Hippocampal formation (tissue), 2 donors: Measurements from ENCODE around the gene FAM163B.
"Not testable (repeated sequence)": the region's sequence is repeated elsewhere in the genome, so short reads cannot be mapped to it uniquely, and the experiment has no call there.

Experiments used
- DNase-seq, 2 donors: peaks; one replicate each; lab custom pipeline; 2025; lab: John Stamatoyannopoulos, UW

The FAM163B gene

GRCh38 chr9:133566817-133567216 is 42.4 kb downstream of the FAM163B start:
- no peak for DNase-seq

- no peak for DNase-seq
These were observed 42.8 kb downstream of the FAM163B start for GRCh38 chr9:133566382-133566781.

- no peak for DNase-seq
These were observed 44.6 kb downstream of the FAM163B start for GRCh38 chr9:133564451-133565116.

- DNase-seq: not testable (repeated sequence)
These were observed 45.4 kb downstream of the FAM163B start for GRCh38 chr9:133563814-133564213.

- DNase-seq: no peak
These were observed 45.8 kb downstream of the FAM163B start for GRCh38 chr9:133563291-133563796.

GRCh38 chr9:133562611-133563290 is 46.4 kb downstream of the FAM163B start:
- DNase-seq: no peak

- no peak for DNase-seq
These were observed 47.1 kb downstream of the FAM163B start for GRCh38 chr9:133561976-133562554.

GRCh38 chr9:133560944-133561343 is 48.2 kb downstream of the FAM163B start:
- no peak for DNase-seq

GRCh38 chr9:133560311-133560710 is 48.9 kb downstream of the FAM163B start:
- no peak for DNase-seq

GRCh38 chr9:133558191-133559126 is 50.7 kb downstream of the FAM163B start:
- peak in 1 of 2 donors; percentile 68 for DNase-seq

GRCh38 chr9:133557581-133557980 is 51.6 kb downstream of the FAM163B start:
- no peak for DNase-seq

GRCh38 chr9:133556354-133556753 is 52.8 kb downstream of the FAM163B start:
- no peak for DNase-seq

GRCh38 chr9:133554729-133555128 is 54.5 kb downstream of the FAM163B start:
- no peak for DNase-seq

- no peak for DNase-seq
These were observed 55.0 kb downstream of the FAM163B start for GRCh38 chr9:133553973-133554713.

GRCh38 chr9:133553123-133553522 is 56.1 kb downstream of the FAM163B start:
- DNase-seq: no peak

- no peak for DNase-seq
These were observed 57.0 kb downstream of the FAM163B start for GRCh38 chr9:133552236-133552635.

- no peak for DNase-seq
These were observed 57.7 kb downstream of the FAM163B start for GRCh38 chr9:133551446-133551845.

- DNase-seq: no peak
These were observed 62.1 kb downstream of the FAM163B start for GRCh38 chr9:133547116-133547515.

GRCh38 chr9:133546287-133546680 is 62.9 kb downstream of the FAM163B start:
- no peak for DNase-seq

- no peak for DNase-seq
These were observed 63.5 kb downstream of the FAM163B start for GRCh38 chr9:133545494-133546286.
